NCI-H510A treated with DMSO at 0.1 percent for 48 hours (cell line): ENCODE data around the gene MRPS16.
"Not testable (repeated sequence)": the region's sequence is repeated elsewhere in the genome, so short reads cannot be mapped to it uniquely, and the experiment has no call there.

ENCODE experiments used
- DNase-seq: peaks from one replicate; lab custom pipeline; 2025; lab: John Stamatoyannopoulos, UW

MRPS16 gene

GRCh38 chr10:73252445-73253224 lies at the start of gene MRPS16:
MRPS16 (minus strand) TSS chr10:73252644; CDS start chr10:73252482, 162 bp downstream.
- DNase-seq, result peak; percentile 94

- no peak for DNase-seq
Measured at GRCh38 chr10:73296946-73297345, 44.5 kb upstream of the MRPS16 start.

GRCh38 chr10:73293461-73293860 lies 41.0 kb upstream of the MRPS16 start:
- DNase-seq, result no peak

- DNase-seq, result no peak
Measured at GRCh38 chr10:73289958-73290357, 37.5 kb upstream of the MRPS16 start.

GRCh38 chr10:73287441-73287840 lies 35.0 kb upstream of the MRPS16 start:
- no peak for DNase-seq

GRCh38 chr10:73281097-73281496 lies 28.7 kb upstream of the MRPS16 start:
- no peak for DNase-seq

- DNase-seq, result no peak
Measured at GRCh38 chr10:73264423-73264822, 12.0 kb upstream of the MRPS16 start.

- DNase-seq, result peak; percentile 25
Measured at GRCh38 chr10:73263693-73264347, 11.4 kb upstream of the MRPS16 start.

- no peak for DNase-seq
Measured at GRCh38 chr10:73262880-73263555, 10.6 kb upstream of the MRPS16 start.

- DNase-seq, result no peak
Measured at GRCh38 chr10:73262105-73262730, 9.8 kb upstream of the MRPS16 start.

- DNase-seq, result no peak
Measured at GRCh38 chr10:73261362-73261995, 9.0 kb upstream of the MRPS16 start.

- not testable (repeated sequence) for DNase-seq
Measured at GRCh38 chr10:73258612-73259011, 6.2 kb upstream of the MRPS16 start.

- peak; percentile 40 for DNase-seq
Measured at GRCh38 chr10:73253225-73253555, 746 bp upstream of the MRPS16 start.

GRCh38 chr10:73251683-73252444 lies 580 bp downstream of the MRPS16 start:
- no peak for DNase-seq

GRCh38 chr10:73248259-73248724 lies 4.2 kb downstream of the MRPS16 start:
- DNase-seq, result no peak

- DNase-seq, result no peak
Measured at GRCh38 chr10:73247509-73248258, 4.8 kb downstream of the MRPS16 start.

GRCh38 chr10:73246646-73247508 lies 5.6 kb downstream of the MRPS16 start, which contains the start of gene DNAJC9:
DNAJC9 (minus strand) TSS chr10:73247255; CDS start chr10:73247189, 66 bp downstream.
- peak; percentile 87 for DNase-seq

- DNase-seq, result no peak
Measured at GRCh38 chr10:73246322-73246645, 6.2 kb downstream of the MRPS16 start.

GRCh38 chr10:73244866-73245477 lies 7.5 kb downstream of the MRPS16 start:
- DNase-seq, result no peak
